NCI-H510A (cell line): ENCODE data around the gene TM2D3.

ENCODE experiments used
- DNase-seq: peaks from one replicate; lab custom pipeline; 2025; lab: John Stamatoyannopoulos, UW

TM2D3 gene, protein sequence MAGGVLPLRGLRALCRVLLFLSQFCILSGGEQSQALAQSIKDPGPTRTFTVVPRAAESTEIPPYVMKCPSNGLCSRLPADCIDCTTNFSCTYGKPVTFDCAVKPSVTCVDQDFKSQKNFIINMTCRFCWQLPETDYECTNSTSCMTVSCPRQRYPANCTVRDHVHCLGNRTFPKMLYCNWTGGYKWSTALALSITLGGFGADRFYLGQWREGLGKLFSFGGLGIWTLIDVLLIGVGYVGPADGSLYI

DNA sequence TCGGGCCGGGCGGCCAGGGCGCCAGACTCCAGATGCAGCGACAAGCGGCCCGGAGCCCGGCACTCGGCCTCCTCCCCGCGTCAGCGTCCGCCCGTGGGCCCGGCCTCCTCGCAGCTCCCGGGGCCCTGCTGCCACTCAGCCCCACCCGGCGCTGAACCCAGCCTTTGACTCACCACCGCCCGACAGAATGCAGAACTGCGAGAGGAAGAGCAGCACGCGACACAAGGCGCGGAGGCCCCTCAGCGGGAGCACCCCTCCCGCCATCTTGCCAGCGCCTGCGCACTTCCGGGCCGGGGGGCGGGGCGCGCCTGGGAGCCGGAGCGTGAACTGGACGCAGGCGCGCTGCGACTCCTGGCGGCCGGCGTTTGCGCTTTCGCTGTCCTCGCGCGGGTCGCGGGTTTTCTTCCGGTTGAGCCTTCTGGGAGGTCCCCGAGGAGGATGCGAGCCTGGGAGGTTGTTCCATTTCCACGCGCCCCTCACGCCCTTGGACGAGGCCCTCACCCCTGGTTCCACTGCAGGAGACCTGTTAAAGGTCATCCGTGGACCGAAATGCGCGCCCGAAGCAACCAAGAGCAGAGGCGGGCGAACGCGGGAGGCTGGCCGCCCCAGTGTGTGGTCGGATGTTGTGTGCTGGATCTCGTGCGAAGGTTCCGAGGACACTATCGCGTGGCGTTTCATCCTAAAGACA is at the start of gene TM2D3:
Gene TM2D3, minus strand, starts transcription at position 284 of the 688 bp plus-strand sequence. Its CDS starts 20 bp downstream, at position 264.
- peak; percentile 74 for DNase-seq

DNA sequence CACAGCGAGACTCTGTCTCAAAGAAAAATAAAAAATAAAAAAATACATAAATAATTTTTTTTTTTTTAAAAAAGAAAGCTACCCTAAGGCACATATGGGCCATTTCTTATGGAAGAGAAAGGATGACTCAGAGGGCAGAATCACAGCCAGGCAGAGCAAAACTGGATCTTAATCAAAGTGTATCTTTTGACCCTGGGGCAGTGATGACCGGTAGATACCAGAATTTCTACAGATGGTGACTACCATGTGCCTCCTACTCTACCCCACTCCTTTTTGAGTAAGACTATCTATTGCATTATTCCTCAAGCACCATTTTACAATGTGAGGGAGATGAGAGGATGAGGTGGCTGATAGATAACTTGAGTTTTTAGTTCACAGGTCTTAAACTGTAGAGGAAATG is 46.1 kb upstream of the TM2D3 start:
- no peak for DNase-seq

- no peak for DNase-seq
These were observed 45.3 kb upstream of the TM2D3 start for GRCh38 chr15:101697488-101697887.

DNA sequence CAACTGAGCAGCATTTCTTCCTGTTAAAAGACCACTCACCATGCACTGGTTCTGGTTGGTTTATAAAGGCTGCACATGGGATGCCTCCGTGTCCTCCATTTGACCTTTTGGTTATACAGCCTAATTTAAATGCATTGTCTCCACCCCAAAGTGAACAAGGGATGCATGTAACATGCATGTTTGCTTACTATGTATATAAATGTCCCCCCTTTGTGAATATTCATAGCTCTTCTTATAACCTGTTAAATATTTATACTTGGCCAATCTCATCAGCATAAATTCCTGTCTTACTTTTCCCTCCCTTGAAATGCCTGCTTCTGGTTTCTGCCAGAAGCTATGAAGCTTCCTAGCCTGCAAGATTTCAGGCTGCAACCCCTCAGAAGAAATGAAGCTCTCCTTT is 44.6 kb upstream of the TM2D3 start:
- no peak for DNase-seq

DNA sequence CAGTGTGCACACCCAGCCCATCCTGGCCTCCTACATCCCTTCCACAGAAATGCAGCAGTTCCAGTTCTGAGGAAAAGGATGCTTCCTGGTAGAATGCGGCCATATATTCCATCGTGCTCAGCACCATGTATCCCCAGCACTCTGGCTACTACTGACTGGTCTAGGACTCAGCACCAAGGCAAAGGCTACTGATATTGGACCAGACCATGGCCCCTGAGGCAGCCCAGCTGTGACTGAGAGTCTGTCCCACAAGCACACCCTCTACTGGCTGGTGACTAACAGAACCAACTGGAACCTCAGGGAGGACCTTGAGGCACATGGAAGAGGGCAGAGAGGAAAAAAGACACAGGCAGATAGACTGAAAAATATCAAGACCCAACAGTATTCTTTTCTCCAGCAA is 42.1 kb upstream of the TM2D3 start:
- no peak for DNase-seq

- no peak for DNase-seq
These were observed 40.8 kb upstream of the TM2D3 start for GRCh38 chr15:101692801-101693598.

GRCh38 chr15:101689901-101690300 is 37.7 kb upstream of the TM2D3 start:
- DNase-seq = no peak

GRCh38 chr15:101686718-101687117 is 34.5 kb upstream of the TM2D3 start:
- DNase-seq = no peak

DNA sequence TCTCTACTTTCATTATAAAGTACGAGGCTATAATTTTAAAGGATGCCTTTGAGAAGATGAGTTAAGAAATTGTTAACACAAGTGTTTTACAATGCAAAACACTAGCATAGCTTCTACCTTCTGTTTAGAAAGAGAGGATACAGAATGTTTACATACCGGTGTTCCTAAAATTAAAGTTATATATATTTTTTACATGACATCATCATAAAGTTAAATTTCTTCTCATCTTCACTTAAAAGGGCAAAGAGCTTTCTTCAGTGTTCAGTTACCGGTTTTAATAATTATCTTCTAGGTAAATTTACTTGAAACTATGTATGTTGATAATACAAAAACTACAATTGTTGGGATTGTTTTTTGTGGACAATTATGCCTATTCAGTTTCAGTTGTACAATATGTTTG is 32.7 kb upstream of the TM2D3 start:
- no peak for DNase-seq

GRCh38 chr15:101684384-101684783 is 32.2 kb upstream of the TM2D3 start:
- DNase-seq = no peak

DNA sequence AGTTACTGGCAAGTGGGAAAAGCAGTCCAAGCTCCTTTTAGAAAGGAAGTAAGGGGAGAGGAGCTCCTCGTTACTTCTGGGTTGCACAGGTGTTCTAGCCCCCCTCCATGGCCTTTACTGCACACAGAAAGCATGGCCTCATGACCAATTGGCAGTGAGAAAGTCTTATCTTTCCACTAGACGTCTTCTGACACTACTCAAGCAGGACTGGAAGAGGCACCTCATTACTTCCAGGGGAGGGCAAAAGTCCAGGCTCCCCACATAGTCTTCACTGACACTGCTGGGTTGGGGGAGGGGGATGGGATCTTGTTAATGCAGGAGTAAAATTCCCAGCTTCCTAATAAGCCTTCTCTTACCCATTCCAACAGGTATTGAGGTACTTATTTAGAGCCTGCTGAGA is 27.6 kb upstream of the TM2D3 start:
- no peak for DNase-seq

GRCh38 chr15:101676921-101677329 is 24.7 kb upstream of the TM2D3 start:
- no peak for DNase-seq

DNA sequence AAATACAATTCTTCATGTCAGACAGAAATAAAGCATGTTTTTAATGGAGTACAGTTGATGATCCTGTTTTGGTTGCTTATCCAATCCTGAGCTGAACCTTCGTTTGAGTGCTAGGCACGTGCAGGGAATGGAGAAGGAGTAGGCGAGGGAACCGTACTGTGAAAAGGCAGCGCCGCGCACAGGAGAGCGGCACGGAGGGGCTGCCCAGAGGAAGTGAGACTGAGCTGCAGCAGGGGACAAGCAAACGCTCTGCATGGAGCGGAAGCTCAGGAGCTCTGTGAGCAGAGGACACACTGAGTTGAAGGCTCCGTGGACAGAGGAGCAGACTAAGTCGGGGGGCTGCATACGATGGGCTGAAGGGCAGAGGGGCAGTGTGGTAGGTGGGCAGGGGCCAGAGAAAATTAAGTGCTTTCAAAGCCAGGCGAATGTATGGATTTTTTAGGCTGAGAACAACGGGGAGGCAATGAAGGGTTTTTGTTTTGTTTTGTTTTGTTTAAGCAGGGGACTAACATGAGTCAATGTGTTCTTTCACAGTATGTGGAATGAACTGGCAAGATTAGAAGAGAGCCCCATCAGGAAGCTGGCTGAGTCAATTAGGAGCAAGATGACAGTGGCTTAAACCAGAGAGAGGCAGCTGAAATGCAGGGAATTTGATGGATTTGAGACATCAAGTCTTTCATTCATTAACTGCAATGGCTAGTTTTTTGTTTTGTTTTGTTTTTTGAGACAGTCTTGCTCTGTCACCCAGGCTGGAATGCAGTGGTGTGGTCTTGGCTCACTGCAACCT is 23.8 kb upstream of the TM2D3 start:
- DNase-seq = no peak

DNA sequence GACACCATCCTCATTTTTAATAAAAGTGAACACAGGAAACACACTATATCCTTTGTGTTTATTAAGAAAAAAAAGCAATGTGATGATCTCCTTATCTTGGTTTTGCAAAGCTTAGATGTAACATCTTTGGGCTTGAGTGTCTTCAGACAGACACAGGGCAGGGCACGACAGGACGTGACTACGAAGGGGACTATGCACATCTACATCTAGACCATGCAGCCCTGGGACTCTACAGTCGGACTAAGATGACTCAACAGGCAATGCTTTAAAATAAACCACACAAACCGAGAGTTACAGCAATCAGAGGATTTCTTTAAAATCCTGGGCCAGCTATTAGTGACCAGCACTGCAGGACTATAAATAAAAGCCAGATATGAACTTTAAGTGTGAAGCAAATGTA is 22.8 kb upstream of the TM2D3 start:
- no peak for DNase-seq

DNA sequence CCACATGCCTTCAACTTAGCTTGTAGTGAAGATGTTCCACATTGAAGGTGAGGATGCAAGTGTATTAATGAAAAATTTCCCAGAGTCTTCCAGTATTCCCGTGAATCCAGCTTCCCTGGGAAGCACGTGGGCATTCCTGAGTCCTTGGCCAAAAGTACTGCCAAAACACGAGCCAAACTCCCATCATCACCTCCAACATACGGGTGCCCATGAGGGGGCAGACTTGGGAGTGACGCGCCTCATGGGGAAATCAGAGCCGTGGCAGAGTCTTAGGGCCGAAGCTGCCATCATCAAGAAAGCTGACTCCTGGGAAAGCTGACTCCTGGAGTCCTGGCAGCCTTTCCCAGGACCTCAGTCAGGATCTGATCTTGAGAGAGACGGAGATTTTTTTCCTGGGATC is 20.1 kb upstream of the TM2D3 start:
- no peak for DNase-seq

DNA sequence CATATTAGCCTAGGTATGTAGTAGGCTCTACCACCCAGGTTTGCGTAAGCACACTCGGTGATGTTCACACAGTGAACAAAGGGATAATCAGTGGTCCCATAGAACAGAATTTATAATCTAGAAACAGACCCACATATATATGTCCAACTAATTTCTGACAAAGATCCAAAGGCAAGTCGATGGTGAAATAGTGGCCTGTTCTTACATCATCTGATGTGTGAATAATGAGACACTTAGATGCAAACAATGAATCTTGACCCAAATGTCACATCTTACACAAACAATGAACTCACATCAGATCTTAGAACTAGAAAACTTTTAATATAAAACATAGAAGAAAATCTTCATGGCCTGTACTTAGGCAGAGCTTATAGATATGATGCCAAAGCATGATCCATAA is 17.6 kb upstream of the TM2D3 start:
- DNase-seq = no peak

GRCh38 chr15:101667881-101668280 is 15.7 kb upstream of the TM2D3 start:
- no peak for DNase-seq

DNA sequence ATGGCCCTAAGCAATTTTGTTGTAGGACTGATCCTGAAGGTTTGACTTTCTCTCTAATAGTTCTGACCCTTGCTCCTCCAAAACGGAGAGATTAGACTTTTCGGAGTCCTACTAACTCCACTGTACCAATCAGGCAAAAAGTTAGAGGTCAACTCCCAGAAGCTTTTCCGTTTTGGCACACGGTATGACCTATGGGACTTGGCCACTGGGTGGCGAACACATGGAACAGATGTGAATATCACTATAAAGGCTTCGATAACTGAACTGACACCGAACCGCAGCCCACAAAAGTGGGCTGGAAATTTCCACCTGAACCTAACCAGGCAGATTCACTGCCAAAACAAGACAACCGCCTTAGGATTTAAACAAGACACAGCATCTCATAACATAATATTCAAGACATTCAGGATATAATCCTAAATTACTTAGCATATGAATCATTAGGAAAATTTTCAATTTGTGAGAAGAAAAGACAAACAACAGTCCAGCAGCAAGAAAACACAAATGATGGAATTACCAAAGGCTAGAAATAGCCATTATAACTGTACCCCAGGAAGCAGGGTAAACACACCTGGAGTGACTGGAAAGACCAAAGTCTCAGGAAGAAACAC is 12.2 kb upstream of the TM2D3 start:
- no peak for DNase-seq

GRCh38 chr15:101662203-101662602 is 10.0 kb upstream of the TM2D3 start:
- no peak for DNase-seq

DNA sequence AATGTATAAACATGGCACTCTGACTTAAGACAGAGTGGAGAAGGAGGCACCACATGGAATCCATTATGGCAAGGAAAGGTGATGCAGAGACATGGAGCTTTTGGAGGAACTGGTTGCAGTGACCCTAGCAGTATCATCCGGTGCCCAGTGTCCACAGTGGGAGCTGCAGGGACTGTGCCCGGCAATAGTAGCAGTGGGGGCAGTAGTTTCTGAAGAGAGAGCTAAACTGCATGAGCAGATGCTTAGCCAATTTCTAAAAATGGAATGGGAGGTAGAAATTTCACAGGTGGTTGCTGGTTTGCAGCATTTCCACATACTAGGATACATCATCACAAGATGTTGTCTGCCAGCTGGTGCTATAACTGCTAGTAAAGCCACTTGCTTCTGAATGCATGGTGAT is 7.8 kb upstream of the TM2D3 start:
- no peak for DNase-seq

DNA sequence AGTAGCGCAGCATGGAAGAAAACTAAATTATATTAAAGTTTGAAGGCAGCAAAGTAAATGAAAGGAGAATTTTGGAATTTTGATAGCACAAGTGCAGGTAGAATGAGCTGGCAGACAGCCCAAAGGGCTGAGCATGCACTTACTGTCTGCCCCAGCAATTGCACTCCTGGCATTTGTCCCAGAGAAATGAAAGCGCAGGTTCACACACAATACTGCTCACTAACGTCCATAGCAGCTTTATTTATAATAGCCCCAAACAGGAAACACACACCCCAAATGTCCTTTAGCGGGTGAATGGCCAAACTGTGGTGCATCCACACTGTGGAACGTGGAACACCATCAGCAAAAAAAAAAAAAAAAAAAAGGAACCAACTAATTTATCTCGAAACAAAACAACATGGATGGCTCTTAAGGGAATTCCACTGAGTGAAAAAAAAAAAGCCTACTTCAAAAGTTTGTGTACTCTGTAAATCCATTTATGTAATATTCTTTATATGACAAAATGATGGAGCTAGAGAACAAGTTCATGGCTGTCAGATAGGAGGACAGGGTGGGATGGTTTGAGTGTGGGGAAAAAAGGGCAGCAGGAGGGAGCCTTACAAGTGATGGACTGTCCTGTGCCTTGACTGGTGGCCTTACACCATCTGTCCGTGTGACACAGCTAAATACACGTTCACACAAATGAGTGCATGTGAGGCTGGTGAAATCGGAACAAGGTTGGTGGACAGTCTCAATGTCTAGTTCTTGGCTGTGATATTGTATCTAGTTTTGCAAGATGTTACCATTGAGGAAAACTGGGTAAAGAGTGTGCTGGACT is 6.0 kb upstream of the TM2D3 start:
- no peak for DNase-seq
